Ovary (tissue), 9 donors: ENCODE data around the gene ACBD4. TPM values are rescaled to one million over a fixed set of nuclear protein-coding genes. Genes with fewer than 3 reads are reported as not detected.

ENCODE experiments used
- DNase-seq, 5 donors: peaks; one replicate each; pipeline ENCODE4 v3.0.0-alpha.2; 2019 to 2020
- H3K27ac ChIP-seq, 2 donors: fragments of 200-600 bp; one replicate each; pipeline versions ENCODE4 v1.5.1 to v1.8.0; 2019 to 2022
- H3K27me3 ChIP-seq: fragments of 200-600 bp; one replicate; pipeline ENCODE4 v1.8.0; 2022
- H3K36me3 ChIP-seq: fragments of 200-600 bp; sonication (generic); one replicate; pipeline ENCODE4 v1.5.1; 2019
- H3K4me1 ChIP-seq: one replicate; pipeline ENCODE4 v1.8.1; 2013; ENCODE audit warnings: mild to moderate bottlenecking, moderate library complexity; ENCODE audit not compliant: insufficient read depth
- H3K4me3 ChIP-seq: fragments of 200-600 bp; sonication (generic); one replicate; pipeline ENCODE4 v1.5.1; 2017
- H3K9me3 ChIP-seq, 2 donors: fragments of 200-600 bp in 1 of 2; sonication (generic) in 1 of 2; one replicate each; pipeline versions ENCODE4 v1.5.1 to v1.8.1; 2013 to 2019; ENCODE audit warnings: mild to moderate bottlenecking in 1 of 2, moderate library complexity in 1 of 2
- EP300 ChIP-seq: sonication (generic); formaldehyde crosslinking; IDR thresholded peaks from one replicate; pipeline ENCODE4 v1.6.1; 2017; ENCODE audit warnings: antibody characterized with exemption
- POLR2A ChIP-seq: fragments of 450-650 bp; IDR thresholded peaks from one replicate; pipeline ENCODE4 v1.6.1; 2017; ENCODE audit warnings: antibody characterized with exemption, mild to moderate bottlenecking, moderate library complexity
- WGBS, 3 donors: extraction: QIAGEN DNeasy Blood & Tissue Kit in 1 of 3; methylation state at CpG; one replicate each; pipeline versions ENCODE4 v1.1.5 to v1.1.7; 2013 to 2017; 5-methylcytosine and 5-hydroxymethylcytosine counted together
- intact Hi-C, 4 donors: fragments of 100-400 bp; cut with DNase I; formaldehyde crosslinking; loops; one replicate each; pipeline versions ENCODE4 v1.11.0 to v1.15.1; 2022 to 2023
- polyA plus RNA-seq, 2 donors: library from polyadenylated mRNA; stranded (reverse); fragments of 200-250 nt in 1 of 2; fragments of 350-450 nt in 1 of 2; fragmentation: Illumina TruSeq in 1 of 2; extraction: RNeasy Lipid Tissue Mini Kit (QIAGEN cat#74804) in 1 of 2; gene quantifications; one replicate each; pipeline ENCODE4 v1.2.3, GENCODE V29; 2013 to 2014
- total RNA-seq, 7 donors: library from RNA; depleted of rRNA in 2 of 7; stranded (reverse); fragments of >200 nt in 2 of 7; fragmentation: NEBNext Ultra II Directional in 3 of 7; extraction: Animal tissue kit (Norgen Biotek cat#: 25700) in 3 of 7; gene quantifications; one replicate each; pipeline versions ENCODE4 v1.1.0 to v1.2.4, GENCODE V29; 2016 to 2023
- TF ChIP-seq, protein P1 (sequence below), 3 donors: fragments of 450-650 bp in 2 of 3; fragments of 200-600 bp in 1 of 3; IDR thresholded peaks; one replicate each; pipeline versions ENCODE4 v1.5.1 to v1.8.0; 2016 to 2022; ENCODE audit warnings: antibody characterized with exemption in 3 of 3, mild to moderate bottlenecking in 1 of 3
- donor health status: DM: no; HTN: no; CAD: no; lungs with moderate emphysema.
- donor health status: DM: no; HTN: no; CAD: no.
- donor health status: Bipolar disorder and iron deficiency.
- donor health status: DM: yes; HTN: yes; CAD: no.
- donor health status: DM: no; HTN: no; CAD: no.
- donor health status: DM: yes; HTN: yes; CAD: no.

ACBD4 gene
- total and polyA plus RNA-seq, 9 donors: 11.0 to 24.5 (median 18.5) TPM

DNA sequence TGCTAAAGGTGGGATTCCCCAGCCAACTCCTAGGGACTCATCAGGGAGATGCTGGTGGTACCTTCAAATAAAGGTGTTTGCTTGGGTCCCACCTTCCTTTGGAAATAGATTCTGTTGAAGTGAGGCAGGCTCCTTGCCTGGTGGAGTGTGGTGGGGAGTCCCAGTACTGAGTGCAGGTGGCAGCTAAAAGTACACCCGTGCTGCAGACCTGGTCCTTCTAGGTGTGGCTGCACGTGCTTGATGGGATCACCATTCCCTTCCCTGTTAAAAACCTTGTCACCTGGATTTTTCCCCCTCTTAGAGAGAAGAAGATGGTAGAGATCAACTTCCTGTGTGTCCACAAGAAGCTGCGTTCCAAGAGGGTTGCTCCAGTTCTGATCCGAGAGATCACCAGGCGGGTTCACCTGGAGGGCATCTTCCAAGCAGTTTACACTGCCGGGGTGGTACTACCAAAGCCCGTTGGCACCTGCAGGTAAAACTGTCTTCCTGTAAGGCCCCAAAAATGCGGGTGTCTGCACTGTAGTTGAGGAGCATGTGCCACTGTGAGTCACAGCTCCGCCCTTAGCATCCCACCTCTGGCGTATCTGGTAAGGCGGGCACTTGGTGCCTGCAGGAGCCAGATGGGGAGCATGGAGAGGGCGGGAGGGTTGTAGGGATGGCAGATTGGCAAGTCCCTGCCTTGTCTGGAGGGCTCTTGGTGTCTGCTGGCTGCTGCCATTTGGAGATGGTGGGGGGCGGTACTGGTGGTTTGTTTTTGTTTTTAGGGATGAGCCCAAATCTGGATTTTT is 37.2 kb upstream of the ACBD4 start:
- intact Hi-C loops: loop anchor here in 3 of 4 donors (2.0 to 10.0 kb wide), 5 partner anchors 36 to 183 kb away; partner anchors contain the start of genes GFAP (in 1 of the 3) and NMT1 (in 1 of the 3)
- TF ChIP-seq POLR2A (no peak), EP300 (no peak)
- TF ChIP-seq, protein P1, sequence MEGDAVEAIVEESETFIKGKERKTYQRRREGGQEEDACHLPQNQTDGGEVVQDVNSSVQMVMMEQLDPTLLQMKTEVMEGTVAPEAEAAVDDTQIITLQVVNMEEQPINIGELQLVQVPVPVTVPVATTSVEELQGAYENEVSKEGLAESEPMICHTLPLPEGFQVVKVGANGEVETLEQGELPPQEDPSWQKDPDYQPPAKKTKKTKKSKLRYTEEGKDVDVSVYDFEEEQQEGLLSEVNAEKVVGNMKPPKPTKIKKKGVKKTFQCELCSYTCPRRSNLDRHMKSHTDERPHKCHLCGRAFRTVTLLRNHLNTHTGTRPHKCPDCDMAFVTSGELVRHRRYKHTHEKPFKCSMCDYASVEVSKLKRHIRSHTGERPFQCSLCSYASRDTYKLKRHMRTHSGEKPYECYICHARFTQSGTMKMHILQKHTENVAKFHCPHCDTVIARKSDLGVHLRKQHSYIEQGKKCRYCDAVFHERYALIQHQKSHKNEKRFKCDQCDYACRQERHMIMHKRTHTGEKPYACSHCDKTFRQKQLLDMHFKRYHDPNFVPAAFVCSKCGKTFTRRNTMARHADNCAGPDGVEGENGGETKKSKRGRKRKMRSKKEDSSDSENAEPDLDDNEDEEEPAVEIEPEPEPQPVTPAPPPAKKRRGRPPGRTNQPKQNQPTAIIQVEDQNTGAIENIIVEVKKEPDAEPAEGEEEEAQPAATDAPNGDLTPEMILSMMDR (IDR thresholded peaks at IDR 0.05): no peak
- no peak for DNase-seq
- WGBS, 3 donors: 67 to 77% (median 68%) methylated on average over 13 of the region's 13 CpGs
- peak overlapping the region in 1 of 2 donors; percentile 47 for H3K27ac ChIP-seq
- H3K4me1 ChIP-seq: peaks cover 13% of the 10 kb centered on the region
- H3K36me3 ChIP-seq: no peaks in the 10 kb centered on the region
- no peaks in the 10 kb centered on the region for H3K9me3 ChIP-seq
- H3K4me3 ChIP-seq: no peak overlapping the region
- H3K27me3 ChIP-seq: no peaks in the 10 kb centered on the region

DNA sequence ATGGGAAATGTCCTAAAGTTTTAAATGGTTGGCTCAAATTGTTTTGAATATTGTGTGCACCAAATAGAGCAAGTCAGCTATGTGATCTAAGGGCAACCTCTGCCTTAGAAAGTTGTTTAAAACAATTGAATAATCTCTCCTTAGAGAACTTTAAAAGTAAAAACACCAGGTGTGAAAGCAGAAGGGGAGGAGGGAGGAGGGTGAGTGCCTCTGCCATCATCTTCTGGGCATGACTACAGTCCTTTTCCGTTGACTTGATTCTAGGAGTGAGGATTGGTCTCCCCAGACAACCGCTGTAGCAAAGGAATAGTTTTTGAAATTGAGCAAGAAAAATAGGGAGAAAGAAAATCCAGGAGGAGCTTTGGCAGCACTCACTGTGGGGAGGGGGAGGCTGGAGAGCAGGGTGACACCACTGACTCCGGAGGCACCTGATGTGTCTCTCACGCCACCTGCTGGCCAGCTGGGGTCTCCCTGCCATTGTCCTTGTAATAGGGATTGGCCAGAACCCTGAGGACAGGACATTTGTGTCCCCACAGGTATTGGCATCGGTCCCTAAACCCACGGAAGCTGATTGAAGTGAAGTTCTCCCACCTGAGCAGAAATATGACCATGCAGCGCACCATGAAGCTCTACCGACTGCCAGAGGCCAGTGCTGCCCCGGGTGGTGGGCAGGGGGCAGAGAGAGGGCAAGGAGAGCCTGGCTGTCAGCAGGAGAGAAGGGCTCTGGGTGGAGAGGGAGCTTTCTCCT is 36.4 kb upstream of the ACBD4 start:
- DNase-seq: peak; percentile 83 to 93 (median 90)
- H3K27ac ChIP-seq: peak overlapping the region in 1 of 2 donors; percentile 47
- intact Hi-C loops: loop anchor here in 3 of 4 donors (2.0 to 10.0 kb wide), 5 partner anchors 37 to 184 kb away; partner anchors contain the start of genes GFAP (in 1 of the 3) and NMT1 (in 1 of the 3)

DNA sequence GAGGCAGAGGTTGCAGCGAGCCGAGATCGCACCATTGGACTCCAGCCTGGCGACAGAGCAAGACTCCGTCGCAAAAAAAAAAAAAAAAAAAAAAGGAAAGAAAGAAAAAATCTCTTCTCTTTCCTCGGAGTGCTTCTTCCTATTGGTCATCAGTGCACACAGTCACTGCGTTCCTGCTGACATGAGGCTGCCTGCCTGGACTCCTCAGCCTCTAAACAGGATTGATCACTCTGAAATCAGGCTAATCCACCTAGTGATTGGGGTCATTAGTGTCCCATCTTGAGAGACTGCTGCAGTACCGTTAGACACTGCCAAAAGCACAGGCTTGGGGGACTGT is 34.0 kb upstream of the ACBD4 start:
- no peak overlapping the region for H3K4me3 ChIP-seq
- no peaks in the 10 kb centered on the region for H3K9me3 ChIP-seq
- 32 to 64% (median 41%) methylated on average over 9 of the region's 9 CpGs for WGBS, 3 donors
- intact Hi-C loops: no loop called here
- peaks cover 10% of the 10 kb centered on the region for H3K4me1 ChIP-seq
- DNase-seq: no peak
- TF ChIP-seq POLR2A: no peak
- TF ChIP-seq, protein P1 (IDR thresholded peaks at IDR 0.05): no peak
- no peak for TF ChIP-seq EP300
- no peaks in the 10 kb centered on the region for H3K27me3 ChIP-seq
- peak overlapping the region in 1 of 2 donors; percentile 21 for H3K27ac ChIP-seq
- no peaks in the 10 kb centered on the region for H3K36me3 ChIP-seq

More for the DNA sequence above, 36.4 kb upstream of the ACBD4 start:
- no peak overlapping the region for H3K4me3 ChIP-seq
- H3K9me3 ChIP-seq: no peaks in the 10 kb centered on the region
- peaks cover 10% of the 10 kb centered on the region for H3K4me1 ChIP-seq
- H3K36me3 ChIP-seq: no peaks in the 10 kb centered on the region
- no peaks in the 10 kb centered on the region for H3K27me3 ChIP-seq
- 38 to 46% (median 42%) methylated on average over 9 of the region's 9 CpGs for WGBS, 3 donors
- no peak for TF ChIP-seq POLR2A
- TF ChIP-seq, protein P1 (IDR thresholded peaks at IDR 0.05): peak; percentile 65 to 79 (median 66)
- no peak for TF ChIP-seq EP300

DNA sequence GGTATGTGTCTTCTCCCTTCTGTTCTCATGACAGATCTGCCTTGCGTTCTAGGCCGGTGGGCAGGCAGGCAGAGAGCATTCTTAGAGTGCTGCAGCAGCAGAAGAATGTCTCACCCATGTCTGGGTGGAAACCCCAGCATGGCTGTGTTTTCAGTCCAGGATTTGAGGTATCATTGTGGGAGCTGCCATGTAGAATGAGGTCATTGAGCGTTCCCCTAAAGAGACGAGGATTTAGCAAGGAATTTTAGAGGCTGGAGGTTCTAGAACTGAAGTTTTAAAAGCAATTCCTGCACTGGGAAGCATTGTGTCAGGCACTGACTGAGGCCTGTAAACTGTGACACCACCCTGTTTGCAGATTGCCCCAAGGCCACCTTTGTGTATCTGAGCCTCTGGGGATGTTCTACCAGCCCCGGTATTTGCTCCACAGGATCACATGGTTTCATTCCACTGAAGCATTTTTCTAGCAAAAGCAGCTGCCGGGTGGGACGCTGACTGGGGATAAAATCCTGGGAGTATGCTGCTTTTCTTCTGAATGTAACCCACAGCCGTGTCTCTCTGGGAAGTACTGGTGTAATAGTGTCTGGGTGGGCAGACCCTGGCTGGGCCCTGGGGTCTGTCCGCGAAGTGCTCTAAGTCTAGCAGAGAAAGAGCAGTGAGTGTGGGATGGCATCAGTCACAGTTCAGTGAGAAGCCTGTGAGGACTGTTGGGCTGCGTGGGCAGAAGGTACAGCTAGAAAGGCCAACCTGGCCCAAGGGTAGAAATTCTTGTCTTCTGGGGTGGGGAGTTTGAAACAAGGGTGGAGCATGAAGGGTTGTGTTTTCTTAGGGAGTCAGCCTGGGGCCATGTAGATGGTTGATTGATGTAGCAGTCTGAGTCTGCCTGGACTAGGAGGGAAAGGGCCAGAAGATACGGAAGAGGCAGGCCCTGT is 33.3 kb upstream of the ACBD4 start:
- Histone ChIP-seq H3K4me1 (peaks cover 10% of the 10 kb centered on the region), H3K9me3 (no peaks in the 10 kb centered on the region), H3K4me3 (no peak overlapping the region), H3K36me3 (no peaks in the 10 kb centered on the region), H3K27ac (peak overlapping the region in 1 of 2 donors; percentile 21), H3K27me3 (no peaks in the 10 kb centered on the region)
- intact Hi-C loops: no loop called here
- DNase-seq: no peak
- 36 to 53% (median 37%) methylated on average over 12 of the region's 12 CpGs for WGBS, 3 donors
- TF ChIP-seq POLR2A (no peak), EP300 (no peak)
- TF ChIP-seq, protein P1 (IDR thresholded peaks at IDR 0.05): no peak
